ENCODE results near the gene PCSK2. TPM values are rescaled to one million over a fixed set of nuclear protein-coding genes. Genes with fewer than 3 reads are reported as not detected.

The PCSK2 gene
- polyA plus RNA-seq, 3 donors, result not detected

GRCh38 chr20:17441745-17442144 lies 214.9 kb downstream of the PCSK2 start:
- Histone ChIP-seq H3K4me3 (replicated peaks in 1 of 3; ENCODE audit: low read depth in 2 of 3, low read length in 3 of 3) (no peak overlapping the region), H3K79me2 (ENCODE audit: insufficient read depth, low read length) (no peaks in the 10 kb centered on the region), H3K27me3 (ENCODE audit: control insufficient read depth in 2 of 2, insufficient read depth in 2 of 2, low read length in 2 of 2) (no peaks in the 10 kb centered on the region), H3K4me2 (replicated peaks; ENCODE audit: extremely low read depth, low read length, poor library complexity, severe bottlenecking) (no peak overlapping the region), H3K36me3 (replicated peaks in 1 of 2; ENCODE audit: control insufficient read depth in 1 of 2, insufficient read depth in 2 of 2, low read length in 2 of 2) (no peaks in the 10 kb centered on the region), H3K9ac (ENCODE audit: insufficient read depth, low read length, poor library complexity, severe bottlenecking) (no peak overlapping the region), H3K27ac (ENCODE audit: low read depth in 1 of 2, low read length in 2 of 2) (no peak overlapping the region), H3K4me1 (ENCODE audit: control insufficient read depth in 1 of 2, insufficient read depth in 2 of 2, low read length in 2 of 2) (no peaks in the 10 kb centered on the region), H3K9me3 (replicated peaks in 1 of 2; ENCODE audit: control insufficient read depth in 1 of 2, insufficient read depth in 1 of 2, low read length in 2 of 2) (no peaks in the 10 kb centered on the region), H2AFZ (ENCODE audit: insufficient read depth, low read depth, low read length, poor library complexity, severe bottlenecking) (no peak overlapping the region), H4K20me1 (ENCODE audit: insufficient read depth, low read length) (no peaks in the 10 kb centered on the region)
- no peak overlapping the region for H3K27ac Mint-ChIP-seq
- H3K36me3 Mint-ChIP-seq, result no peaks in the 10 kb centered on the region
- intact Hi-C loops (cut with micrococcal nuclease), result no loop called here
- H3K27me3 Mint-ChIP-seq (ENCODE audit: low read depth in 3 of 3), result peaks cover 2 to 13% (median 10%) of the 10 kb centered on the region in 3 donors
- no peaks in the 10 kb centered on the region for H3K4me1 Mint-ChIP-seq
- TF ChIP-seq, protein P1, sequence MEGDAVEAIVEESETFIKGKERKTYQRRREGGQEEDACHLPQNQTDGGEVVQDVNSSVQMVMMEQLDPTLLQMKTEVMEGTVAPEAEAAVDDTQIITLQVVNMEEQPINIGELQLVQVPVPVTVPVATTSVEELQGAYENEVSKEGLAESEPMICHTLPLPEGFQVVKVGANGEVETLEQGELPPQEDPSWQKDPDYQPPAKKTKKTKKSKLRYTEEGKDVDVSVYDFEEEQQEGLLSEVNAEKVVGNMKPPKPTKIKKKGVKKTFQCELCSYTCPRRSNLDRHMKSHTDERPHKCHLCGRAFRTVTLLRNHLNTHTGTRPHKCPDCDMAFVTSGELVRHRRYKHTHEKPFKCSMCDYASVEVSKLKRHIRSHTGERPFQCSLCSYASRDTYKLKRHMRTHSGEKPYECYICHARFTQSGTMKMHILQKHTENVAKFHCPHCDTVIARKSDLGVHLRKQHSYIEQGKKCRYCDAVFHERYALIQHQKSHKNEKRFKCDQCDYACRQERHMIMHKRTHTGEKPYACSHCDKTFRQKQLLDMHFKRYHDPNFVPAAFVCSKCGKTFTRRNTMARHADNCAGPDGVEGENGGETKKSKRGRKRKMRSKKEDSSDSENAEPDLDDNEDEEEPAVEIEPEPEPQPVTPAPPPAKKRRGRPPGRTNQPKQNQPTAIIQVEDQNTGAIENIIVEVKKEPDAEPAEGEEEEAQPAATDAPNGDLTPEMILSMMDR (IDR thresholded peaks at IDR 0.05), result no peak
- peaks cover 0 to 10% (median 1%) of the 10 kb centered on the region in 7 donors for H3K9me3 Mint-ChIP-seq
- WGBS (ENCODE audit: insufficient coverage), result no CpG with 5 or more reads among the region's 1 CpG
- DNase-seq, result no peak
- no peak overlapping the region for H3K4me3 Mint-ChIP-seq

GRCh38 chr20:17442588-17442987 lies 215.7 kb downstream of the PCSK2 start:
- 24% methylated on average over 3 of the region's 8 CpGs for WGBS (ENCODE audit: insufficient coverage)
- intact Hi-C loops (cut with micrococcal nuclease), result no loop called here
- H3K4me3 Mint-ChIP-seq, result no peak overlapping the region
- Histone ChIP-seq H3K27ac (ENCODE audit: low read depth in 1 of 2, low read length in 2 of 2) (no peak overlapping the region), H2AFZ (ENCODE audit: insufficient read depth, low read depth, low read length, poor library complexity, severe bottlenecking) (no peak overlapping the region), H3K9me3 (replicated peaks in 1 of 2; ENCODE audit: control insufficient read depth in 1 of 2, insufficient read depth in 1 of 2, low read length in 2 of 2) (no peaks in the 10 kb centered on the region), H3K4me1 (ENCODE audit: control insufficient read depth in 1 of 2, insufficient read depth in 2 of 2, low read length in 2 of 2) (no peaks in the 10 kb centered on the region), H4K20me1 (ENCODE audit: insufficient read depth, low read length) (no peaks in the 10 kb centered on the region), H3K36me3 (replicated peaks in 1 of 2; ENCODE audit: control insufficient read depth in 1 of 2, insufficient read depth in 2 of 2, low read length in 2 of 2) (no peaks in the 10 kb centered on the region), H3K4me2 (replicated peaks; ENCODE audit: extremely low read depth, low read length, poor library complexity, severe bottlenecking) (no peak overlapping the region), H3K27me3 (ENCODE audit: control insufficient read depth in 2 of 2, insufficient read depth in 2 of 2, low read length in 2 of 2) (no peaks in the 10 kb centered on the region), H3K9ac (ENCODE audit: insufficient read depth, low read length, poor library complexity, severe bottlenecking) (no peak overlapping the region), H3K4me3 (replicated peaks in 1 of 3; ENCODE audit: low read depth in 2 of 3, low read length in 3 of 3) (no peak overlapping the region), H3K79me2 (ENCODE audit: insufficient read depth, low read length) (no peaks in the 10 kb centered on the region)
- H3K4me1 Mint-ChIP-seq, result no peaks in the 10 kb centered on the region
- peaks cover 2 to 13% (median 10%) of the 10 kb centered on the region in 3 donors for H3K27me3 Mint-ChIP-seq (ENCODE audit: low read depth in 3 of 3)
- H3K36me3 Mint-ChIP-seq, result no peaks in the 10 kb centered on the region
- TF ChIP-seq, protein P1 (IDR thresholded peaks at IDR 0.05), result no peak
- H3K9me3 Mint-ChIP-seq, result peaks cover 0 to 10% (median 1%) of the 10 kb centered on the region in 7 donors
- no peak for DNase-seq
- no peak overlapping the region for H3K27ac Mint-ChIP-seq

Measured in CD14-positive monocyte (primary cell).